Motor neuron (in vitro differentiated cells): ENCODE measurements around the gene RAET1E. TPM values are rescaled to one million over a fixed set of nuclear protein-coding genes. Genes with fewer than 3 reads are reported as not detected.
"Not testable (repeated sequence)": the region's sequence is repeated elsewhere in the genome, so short reads cannot be mapped to it uniquely, and the experiment has no call there.

Experiments used
- ATAC-seq, 8 experiments: fragments of 200-7000 bp; cut with Tn5 transposase; replicated peaks in 6 of 8; 2 replicates each; pipeline ENCODE4 v1.8.0; 2021; ENCODE audit warnings: mild to moderate bottlenecking in 8 of 8, moderate library complexity in 8 of 8
- H3K27ac ChIP-seq, 2 donors: fragments of 250-450 bp; sonication (Bioruptor Pico); 2 replicates each; pipeline ENCODE4 v1.9.0; 2021; ENCODE audit warnings: antibody characterized with exemption in 2 of 2, mild to moderate bottlenecking in 2 of 2, moderate library complexity in 1 of 2
- H3K4me1 ChIP-seq, 2 donors: fragments of 250-450 bp; sonication (Bioruptor Pico); replicated peaks in 1 of 2; 2 replicates each; pipeline ENCODE4 v1.6.1; 2021; ENCODE audit warnings: antibody characterized with exemption in 2 of 2, mild to moderate bottlenecking in 2 of 2, moderate library complexity in 1 of 2
- H3K4me3 ChIP-seq, 5 donors: fragments of 250-450 bp; sonication (Bioruptor Pico); 2 replicates each; pipeline ENCODE4 v1.9.0; 2021; ENCODE audit warnings: antibody characterized with exemption in 5 of 5, mild to moderate bottlenecking in 5 of 5, moderate library complexity in 4 of 5
- WGBS, 10 experiments: fragments of 450-650 bp; shearing (Covaris generic); methylation state at CpG; one replicate each; pipeline ENCODE4 v1.0.0; 2022; 5-methylcytosine and 5-hydroxymethylcytosine counted together
- in situ Hi-C, 9 experiments: fragments of 400-800 bp; cut with MboI; loops; one replicate each; pipeline ENCODE4 v1.15.0; 2021; ENCODE audit warnings: low sequenced_read_pairs in 9 of 9, low pct_unique_long_range_greater_than_20kb in 2 of 9; ENCODE audit not compliant: unreplicated experiment in 9 of 9
- total RNA-seq, 8 experiments: library from RNA; unstranded; fragments of 300-600 nt; gene quantifications; 2 replicates each; pipeline versions ENCODE4 v1.2.3 to v1.2.4, GENCODE V29; 2022

RAET1E gene
- total RNA-seq, 8 experiments from 2014 or later = 0.18 to 3.5 (median 0.51) TPM; not detected in 2

DNA sequence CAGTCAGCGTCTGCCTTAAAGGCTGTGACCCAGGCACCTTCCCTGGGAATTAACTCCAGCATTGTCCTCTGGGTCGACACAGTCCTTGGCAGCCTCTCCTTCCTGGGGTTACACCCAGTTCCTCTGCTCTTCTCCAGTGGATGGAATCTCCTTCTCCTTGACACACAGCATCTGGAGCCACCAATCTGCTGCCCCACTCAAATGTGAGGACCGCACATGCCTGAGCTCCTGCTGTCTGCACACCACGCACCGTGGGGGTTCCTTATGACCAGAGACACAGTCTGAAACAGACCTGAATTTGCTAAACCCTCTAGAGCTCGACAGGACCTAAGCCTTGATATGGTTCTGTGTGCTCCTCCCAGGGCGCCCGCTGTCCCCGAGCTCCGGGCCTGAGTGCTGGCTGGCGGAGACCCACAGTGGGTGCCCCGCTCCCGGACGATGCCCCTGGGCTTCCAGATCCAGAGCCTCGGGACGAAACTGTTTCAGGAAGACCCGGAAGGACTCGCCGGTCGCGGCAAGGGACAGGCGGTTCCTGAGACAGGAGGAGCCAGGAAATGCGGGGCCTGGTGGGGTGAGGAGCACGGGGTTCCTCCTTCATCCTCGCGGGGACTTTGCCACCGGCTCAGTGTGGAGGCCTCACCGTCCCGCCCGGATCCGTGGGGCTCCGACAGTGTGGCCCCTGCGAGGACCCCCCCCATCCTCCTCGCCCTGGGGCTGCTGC, 27.5 kb upstream of the RAET1E start:
- WGBS, 10 experiments = 0 to 40% (median 13%) methylated on average over 1 to 10 of the region's 34 CpGs; no CpG with 5 or more reads in 3 of the 10 experiments
- Histone ChIP-seq H3K27ac (no peak overlapping the region), H3K4me1 (peaks cover 3 to 5% of the 10 kb centered on the region in 2 donors), H3K4me3 (peak overlapping the region in 3 of 5 donors; percentile 18 to 24 (median 21))
- in situ Hi-C loops = loop anchor here in 3 of 9 experiments (10.0 to 25.0 kb wide), 3 partner anchors 81 to 887 kb away; no protein-coding TSS in a partner anchor
- ATAC-seq = peak in 7 of 8 experiments; percentile 3 to 49 (median 35)

DNA sequence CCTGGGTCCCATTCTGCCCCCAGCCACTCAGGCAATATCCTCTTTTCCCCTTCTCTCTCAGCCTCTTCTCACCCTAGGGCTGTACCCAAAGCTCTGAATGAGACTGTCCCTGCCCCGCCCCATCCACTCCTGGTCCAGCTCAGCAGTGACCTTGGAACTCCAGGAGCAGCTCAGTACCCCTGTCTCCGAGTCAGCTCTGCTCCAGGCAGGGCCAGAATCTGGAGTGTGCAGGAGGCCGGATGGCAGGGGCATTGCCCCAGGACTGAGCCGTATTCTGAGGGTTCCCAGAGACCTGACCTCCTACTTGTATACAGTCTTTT, 27.0 kb upstream of the RAET1E start:
- H3K4me3 ChIP-seq = no peak overlapping the region
- H3K4me1 ChIP-seq = peaks cover 3 to 5% of the 10 kb centered on the region in 2 donors
- no peak for ATAC-seq
- 40 to 100% (median 57%) methylated on average over 1 to 3 of the region's 4 CpGs; no CpG with 5 or more reads in 5 of the 10 experiments for WGBS, 10 experiments
- H3K27ac ChIP-seq = no peak overlapping the region
- in situ Hi-C loops = loop anchor here in 3 of 9 experiments (10.0 to 25.0 kb wide), 3 partner anchors 80 to 887 kb away; no protein-coding TSS in a partner anchor

DNA sequence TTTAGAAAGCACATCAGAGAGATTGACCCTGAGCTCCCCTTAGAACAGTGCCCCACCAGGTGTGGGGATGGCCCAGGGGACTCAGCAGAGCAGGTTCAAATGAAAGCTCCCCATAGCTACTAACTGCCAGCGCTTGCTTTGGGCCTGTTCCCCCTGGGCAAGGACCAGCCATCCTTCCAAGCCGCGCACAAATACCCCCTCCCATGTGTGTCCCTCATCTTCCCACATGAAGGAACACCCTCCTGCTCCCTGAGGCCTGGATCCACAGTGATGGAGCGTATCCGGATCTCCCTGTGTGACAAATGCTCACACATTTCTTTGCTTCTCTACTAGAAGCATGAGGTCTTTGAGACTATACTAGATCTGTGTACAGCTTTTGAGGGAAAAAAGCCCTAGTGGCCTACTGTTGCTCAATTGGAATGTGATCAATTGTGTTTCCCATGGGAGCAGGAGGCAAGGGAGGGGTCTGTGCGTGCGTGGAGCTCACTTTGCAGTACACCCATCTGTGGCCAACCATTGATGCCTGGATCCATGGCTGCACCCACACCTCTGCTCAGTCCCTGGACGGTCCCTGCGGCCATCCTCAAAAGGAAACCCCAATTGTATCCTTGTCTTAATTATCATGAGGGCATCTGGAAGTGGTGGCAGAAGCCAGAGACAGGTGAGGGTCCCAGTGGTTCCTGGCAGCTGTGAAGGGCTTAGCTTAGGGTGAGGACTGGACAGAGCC, 26.5 kb upstream of the RAET1E start:
- no peak overlapping the region for H3K4me3 ChIP-seq
- in situ Hi-C loops = loop anchor here in 2 of 9 experiments (10.0 kb wide), 2 partner anchors 80 to 90 kb away; no protein-coding TSS in a partner anchor
- no peak for ATAC-seq
- no peak overlapping the region for H3K27ac ChIP-seq
- peaks cover 3 to 5% of the 10 kb centered on the region in 2 donors for H3K4me1 ChIP-seq
- WGBS, 10 experiments = 39 to 100% (median 57%) methylated on average over 2 to 7 of the region's 9 CpGs; no CpG with 5 or more reads in 3 of the 10 experiments

DNA sequence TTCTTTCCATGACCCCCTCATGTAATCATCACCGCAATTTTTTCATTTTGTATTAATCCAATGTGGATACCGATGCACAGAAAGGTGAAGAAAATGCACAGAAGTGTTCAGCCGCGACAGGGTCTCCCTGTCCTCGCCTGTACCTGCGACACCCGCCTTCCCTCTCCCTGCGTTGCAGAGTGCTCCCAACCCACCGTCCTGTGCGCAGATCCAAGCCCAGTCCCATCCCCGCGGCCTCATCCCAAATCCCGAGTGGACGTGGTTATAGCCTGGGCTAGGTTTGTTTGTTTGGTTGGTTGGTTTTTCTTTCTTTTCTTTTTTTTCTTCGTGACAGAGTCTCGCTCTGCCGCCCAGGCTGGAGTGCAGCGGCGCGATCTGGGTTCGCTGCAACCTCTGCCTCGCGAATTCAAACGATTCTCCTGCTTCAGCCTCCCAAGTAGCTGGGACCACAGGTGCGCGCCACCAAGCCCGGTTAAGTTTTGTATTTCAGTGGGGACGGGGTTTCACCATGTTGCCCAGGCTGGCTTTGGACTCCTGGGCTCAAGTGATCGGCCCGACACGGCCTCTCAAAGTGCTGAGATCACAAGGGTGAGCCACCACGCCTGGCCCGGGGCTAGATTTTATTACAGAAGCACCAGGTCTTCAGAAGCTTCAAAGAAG, 25.5 kb upstream of the RAET1E start:
- Histone ChIP-seq H3K27ac (no peak overlapping the region), H3K4me1 (peaks cover 3 to 5% of the 10 kb centered on the region in 2 donors), H3K4me3 (peak overlapping the region in 3 of 5 donors; percentile 30 to 32 (median 30))
- WGBS, 10 experiments = 0 to 80% (median 14%) methylated on average over 1 to 30 of the region's 33 CpGs; no CpG with 5 or more reads in 1 of the 10 experiments
- ATAC-seq = peak in 3 of 8 experiments; percentile 4 to 24 (median 7)
- in situ Hi-C loops = loop anchor here in 2 of 9 experiments (10.0 kb wide), 2 partner anchors 79 to 89 kb away; no protein-coding TSS in a partner anchor

DNA sequence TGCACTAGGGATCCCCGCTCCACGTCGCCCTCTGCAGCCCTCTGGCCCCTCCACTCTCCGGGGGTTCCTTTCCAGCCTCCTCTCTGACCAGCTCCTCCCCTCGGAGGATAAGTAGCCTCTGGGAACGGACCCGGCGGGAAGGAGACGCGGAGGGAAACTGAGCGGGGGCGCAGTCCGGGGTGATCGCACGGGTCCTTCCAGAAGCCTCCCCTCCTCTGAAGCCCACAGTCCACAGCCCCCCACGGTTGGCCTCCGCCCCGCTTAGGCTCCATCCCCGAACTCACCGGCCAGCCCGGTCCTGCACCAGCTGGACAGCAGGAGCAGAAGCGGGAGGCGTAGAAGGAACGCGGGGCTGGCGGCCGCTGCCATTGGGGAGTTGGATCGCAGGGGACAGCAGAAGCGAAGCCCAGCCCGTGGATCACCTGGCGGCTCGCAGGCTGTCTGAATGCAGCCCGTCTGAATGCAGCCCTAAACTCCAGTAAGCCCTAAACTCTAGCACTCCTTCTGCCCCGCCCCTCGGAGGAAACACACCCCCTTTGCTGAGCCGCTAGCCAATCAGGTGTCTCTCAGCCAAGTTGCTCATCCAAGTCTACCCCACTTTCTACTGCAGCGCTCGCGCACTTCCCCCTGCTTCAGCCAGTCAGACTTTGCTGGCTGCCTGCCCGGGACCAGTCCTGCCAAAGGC, 24.9 kb upstream of the RAET1E start, which contains the start of gene RAET1G:
TSS of gene RAET1G (minus strand) at position 480 of the 685 bp plus-strand sequence. CDS start at position 369, 111 bp downstream.
- in situ Hi-C loops = loop anchor here in 2 of 9 experiments (10.0 kb wide), 2 partner anchors 78 to 88 kb away; no protein-coding TSS in a partner anchor
- peaks cover 3 to 5% of the 10 kb centered on the region in 2 donors for H3K4me1 ChIP-seq
- 0% methylated on average over 1 to 13 of the region's 40 CpGs; no CpG with 5 or more reads in 8 of the 10 experiments for WGBS, 10 experiments

GRCh38 chr6:149922091-149922490, 24.2 kb upstream of the RAET1E start:
- H3K4me1 ChIP-seq, ATAC-seq, H3K4me3 ChIP-seq, H3K27ac ChIP-seq: not testable (repeated sequence)
- WGBS, 10 experiments = 0 to 60% (median 19%) methylated on average over 1 to 3 of the region's 5 CpGs; no CpG with 5 or more reads in 7 of the 10 experiments
- in situ Hi-C loops = loop anchor here in 2 of 9 experiments (10.0 kb wide), 2 partner anchors 77 to 87 kb away; no protein-coding TSS in a partner anchor

More for the DNA sequence above, 24.9 kb upstream of the RAET1E start, which contains the start of gene RAET1G:
- peak within 1 kb of the TSS; percentile 12 to 32 (median 30) for H3K4me3 ChIP-seq
- ATAC-seq = peak; percentile 71 to 90 (median 77)
- H3K27ac ChIP-seq = no peak within 1 kb of the TSS

DNA sequence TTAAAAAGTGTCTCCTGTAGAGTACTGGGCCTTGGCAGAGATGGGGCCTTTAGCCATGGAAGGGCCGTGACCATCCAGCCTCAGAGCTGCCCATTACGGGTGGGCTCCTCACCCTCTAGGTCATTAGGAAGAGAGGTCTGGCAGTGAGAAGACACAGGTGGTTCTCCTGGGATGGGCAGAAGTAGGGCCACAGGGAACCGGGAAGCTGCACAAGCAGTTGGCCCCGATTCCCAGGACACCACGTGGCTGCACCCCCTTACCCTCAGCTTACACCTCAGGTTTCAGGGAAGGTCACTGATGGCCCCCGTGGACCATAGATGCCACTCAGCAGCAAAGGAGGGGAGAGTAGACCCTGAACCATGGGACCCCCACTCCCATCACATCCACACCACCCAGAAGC, 23.4 kb upstream of the RAET1E start:
- in situ Hi-C loops = loop anchor here in 2 of 9 experiments (10.0 kb wide), 2 partner anchors 77 to 87 kb away; no protein-coding TSS in a partner anchor
- ATAC-seq = no peak
- Histone ChIP-seq H3K4me1 (peaks cover 3 to 5% of the 10 kb centered on the region in 2 donors), H3K27ac (no peak overlapping the region), H3K4me3 (no peak overlapping the region)
- WGBS, 10 experiments = 47 to 80% (median 67%) methylated on average over 1 to 3 of the region's 6 CpGs; no CpG with 5 or more reads in 5 of the 10 experiments

- in situ Hi-C loops = loop anchor here in 2 of 9 experiments (10.0 kb wide), 2 partner anchors 75 to 85 kb away; no protein-coding TSS in a partner anchor
- WGBS, 10 experiments = 23 to 71% (median 48%) methylated on average over 1 to 3 of the region's 4 CpGs; no CpG with 5 or more reads in 6 of the 10 experiments
- Histone ChIP-seq H3K4me1 (peaks cover 3 to 5% of the 10 kb centered on the region in 2 donors), H3K4me3 (no peak overlapping the region), H3K27ac (no peak overlapping the region)
- no peak for ATAC-seq
Measured at GRCh38 chr6:149919834-149920225, 21.9 kb upstream of the RAET1E start.

GRCh38 chr6:149919126-149919833, 21.4 kb upstream of the RAET1E start:
- H3K27ac ChIP-seq, ATAC-seq, in situ Hi-C loops, H3K4me3 ChIP-seq, H3K4me1 ChIP-seq: not testable (repeated sequence)
- WGBS, 10 experiments = 60 to 90% (median 80%) methylated on average over 1 to 4 of the region's 11 CpGs; no CpG with 5 or more reads in 3 of the 10 experiments

GRCh38 chr6:149918151-149918905, 20.4 kb upstream of the RAET1E start:
- in situ Hi-C loops = no loop called here
- WGBS, 10 experiments = 30 to 100% (median 54%) methylated on average over 1 to 6 of the region's 6 CpGs; no CpG with 5 or more reads in 4 of the 10 experiments

GRCh38 chr6:149917679-149918078, 19.8 kb upstream of the RAET1E start:
- 62 to 100% (median 93%) methylated on average over 1 to 2 of the region's 2 CpGs; no CpG with 5 or more reads in 4 of the 10 experiments for WGBS, 10 experiments
- in situ Hi-C loops = no loop called here

More at GRCh38 chr6:149918151-149918905, 20.4 kb upstream of the RAET1E start:
- no peak for ATAC-seq
- Histone ChIP-seq H3K4me1 (peaks cover under 1 to 2% of the 10 kb centered on the region in 2 donors), H3K27ac (no peak overlapping the region), H3K4me3 (no peak overlapping the region)

More at GRCh38 chr6:149917679-149918078, 19.8 kb upstream of the RAET1E start:
- no peak for ATAC-seq
- no peak overlapping the region for H3K4me3 ChIP-seq
- H3K27ac ChIP-seq = no peak overlapping the region
- H3K4me1 ChIP-seq = no peaks in the 10 kb centered on the region
